RPMI8226 (cell line): Measurements from ENCODE around the gene UBE2L5.

Source experiments
- DNase-seq: peaks from one replicate; pipeline ENCODE4 v3.0.0-alpha.2; 2015

UBE2L5 gene

DNA sequence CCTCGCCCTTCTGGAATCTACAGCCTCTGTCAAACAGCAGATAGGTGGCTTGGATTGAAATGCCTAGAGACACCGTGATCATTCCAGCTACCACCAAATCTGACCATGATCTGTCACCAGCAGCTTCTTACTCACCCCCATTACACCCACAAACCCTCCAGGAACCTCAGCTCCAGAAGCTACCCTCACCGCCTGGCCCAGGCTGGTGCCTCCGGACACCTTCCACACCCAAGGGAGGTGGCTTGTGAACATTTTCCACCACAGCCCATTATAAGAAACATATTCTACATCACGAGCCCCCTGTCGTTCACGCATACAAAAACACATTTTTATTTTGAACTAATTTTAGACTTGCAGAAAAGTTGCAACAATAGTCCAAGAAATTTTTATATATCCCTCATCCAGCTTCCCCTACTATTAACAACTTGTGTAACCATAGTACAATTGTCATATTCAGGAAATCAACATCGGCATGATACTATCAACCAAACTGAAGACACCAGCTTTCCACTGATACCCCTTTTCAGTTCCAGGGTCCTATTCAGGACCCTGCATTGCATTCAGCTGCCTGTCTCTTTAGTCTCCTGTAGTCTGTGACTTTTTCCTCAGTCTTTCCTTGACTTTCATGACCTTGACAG is 15.4 kb upstream of the UBE2L5 start:
- DNase-seq: no peak

DNA sequence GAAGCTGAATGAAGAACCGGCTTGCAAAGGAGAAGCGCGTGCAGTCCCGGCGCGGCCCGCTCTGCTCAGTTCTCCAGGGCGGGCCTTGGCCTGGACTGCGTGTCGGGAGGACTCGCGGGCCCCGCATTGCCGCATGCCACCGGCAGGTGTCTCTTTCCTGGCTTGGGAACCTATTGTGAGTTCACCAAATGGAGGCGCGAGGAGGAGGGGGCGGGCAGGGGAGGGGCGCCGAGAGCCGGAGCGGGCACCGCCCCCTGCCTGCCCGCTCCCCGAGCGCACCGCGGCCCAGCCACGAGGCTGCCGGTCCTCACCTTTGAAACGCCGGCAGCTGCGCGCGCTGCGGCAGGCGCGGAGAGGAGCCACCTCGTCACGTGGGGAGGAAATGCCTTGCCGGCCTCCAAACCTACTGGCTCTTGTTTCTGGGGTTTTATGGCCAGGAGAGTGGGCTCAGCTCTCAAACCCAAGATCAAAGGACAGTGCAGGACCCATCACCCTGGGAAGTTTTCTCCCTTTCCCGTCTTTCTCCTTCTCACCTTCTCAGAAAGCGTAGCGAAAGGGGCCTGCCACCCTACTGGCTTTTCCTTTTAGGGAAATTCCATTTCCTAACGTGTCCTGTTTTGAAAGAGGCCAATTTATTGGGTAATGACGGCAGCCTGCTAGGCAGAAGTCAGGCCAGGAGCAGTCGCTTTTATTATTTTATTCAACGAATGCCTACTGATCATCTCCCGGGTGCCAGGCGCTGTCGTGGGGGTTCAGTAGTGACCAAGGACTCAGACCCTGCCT is 13.8 kb upstream of the UBE2L5 start:
- DNase-seq: peak; percentile 89

DNA sequence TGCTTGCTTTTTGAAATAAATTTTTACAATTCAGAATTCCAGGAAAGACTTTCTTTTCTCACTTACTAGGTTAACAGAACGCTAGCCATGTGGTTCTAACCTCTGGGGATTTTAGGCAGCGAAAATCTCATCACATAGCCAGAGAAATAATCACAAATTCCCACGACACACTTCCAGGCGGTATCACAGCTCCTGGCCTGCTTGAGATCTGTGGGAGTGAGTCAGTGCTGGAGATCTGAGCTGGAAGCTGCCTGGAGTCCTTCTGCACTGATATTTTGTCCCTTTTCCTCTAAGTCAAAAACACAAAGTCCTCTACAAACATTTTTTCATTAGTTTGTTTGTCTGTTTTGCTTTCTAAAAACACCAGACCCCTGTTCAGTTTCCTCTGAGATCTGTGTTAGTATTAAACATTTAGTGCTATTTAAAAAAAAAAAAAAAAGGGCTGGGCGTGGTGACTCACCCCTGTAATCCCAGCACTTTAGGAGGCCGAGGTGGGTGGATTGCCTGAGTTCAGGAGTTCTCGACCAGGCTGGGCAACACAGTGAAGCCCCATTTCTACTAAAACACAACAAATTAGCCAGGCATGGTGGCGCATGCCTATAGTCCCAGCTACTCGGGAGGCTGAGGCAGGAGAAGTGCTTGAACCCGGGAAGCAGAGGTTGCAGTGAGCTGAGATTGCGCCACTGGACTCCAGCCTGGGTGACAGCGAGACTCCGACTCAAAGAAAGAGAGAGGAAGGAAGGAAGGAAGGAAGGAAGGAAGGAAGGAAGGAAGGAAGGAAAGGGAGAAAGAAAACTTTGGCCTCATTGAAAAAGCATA is 12.2 kb upstream of the UBE2L5 start:
- no peak for DNase-seq

- no peak for DNase-seq
Observed at GRCh38 chr13:30410705-30411125, 11.6 kb upstream of the UBE2L5 start.

DNA sequence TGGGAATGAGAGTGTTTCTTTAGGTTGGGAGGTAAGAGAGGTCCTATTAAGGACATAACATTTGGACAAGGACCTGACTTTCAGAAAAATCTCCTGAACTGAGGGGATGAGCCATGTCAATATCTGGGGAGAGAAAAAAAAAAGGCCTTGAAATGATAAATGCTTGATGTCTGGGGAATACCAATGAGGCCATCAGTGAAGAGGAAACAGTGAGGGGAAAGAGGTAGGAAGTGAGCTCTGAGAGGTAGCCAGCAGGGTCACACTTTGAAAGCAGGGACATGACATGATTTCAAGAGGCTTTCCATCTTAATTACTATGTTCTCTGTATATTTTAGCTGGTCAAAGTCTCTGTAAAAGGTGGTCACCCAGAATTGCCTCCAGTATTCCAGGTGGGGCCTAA is 9.9 kb upstream of the UBE2L5 start:
- no peak for DNase-seq

DNA sequence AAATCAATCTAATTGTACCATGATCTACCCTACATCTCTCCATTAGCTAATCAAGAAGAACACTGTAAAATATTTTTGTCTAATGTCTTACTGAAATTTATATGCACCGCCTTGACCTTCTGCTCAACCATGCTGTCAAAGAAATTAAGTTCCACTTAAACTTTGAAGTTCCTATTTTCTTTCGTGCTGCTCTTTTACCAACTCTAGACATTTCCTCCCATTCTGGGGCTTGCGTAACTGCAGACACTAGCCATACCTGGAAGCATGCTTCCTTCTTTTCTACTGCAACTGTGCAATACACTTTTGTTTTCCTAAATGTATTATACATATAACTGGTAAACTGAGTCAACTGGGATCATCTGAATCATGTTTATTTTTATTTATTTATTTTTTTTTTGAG is 8.5 kb upstream of the UBE2L5 start:
- no peak for DNase-seq

DNA sequence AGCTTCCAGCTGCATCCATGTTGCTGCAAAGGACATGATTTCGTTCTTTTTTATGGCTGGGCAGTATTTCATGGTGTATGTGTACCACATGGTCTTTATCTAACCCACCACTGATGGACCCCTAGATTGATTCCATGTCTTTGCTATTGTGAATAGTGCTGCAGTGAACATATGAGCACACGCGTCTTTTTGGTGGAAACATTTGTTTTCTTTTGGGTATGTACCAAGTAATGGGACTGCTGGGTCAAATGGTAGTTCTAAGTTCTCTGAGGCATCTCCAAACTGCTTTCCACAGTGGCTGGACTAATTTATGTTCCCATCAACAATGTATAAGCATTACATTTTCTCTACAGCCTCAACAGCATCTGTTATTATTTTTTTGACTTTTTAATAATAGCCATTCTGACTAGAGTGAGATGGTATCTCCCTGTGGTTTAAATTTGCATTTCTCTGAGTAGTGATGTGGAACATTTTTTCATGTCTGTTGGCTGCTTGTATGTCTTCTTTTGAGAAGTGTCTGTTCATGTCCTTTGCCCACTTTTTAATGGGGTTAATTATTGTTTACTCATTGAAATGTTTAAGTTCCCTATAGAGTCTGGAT is 6.8 kb upstream of the UBE2L5 start:
- no peak for DNase-seq

- DNase-seq: no peak
Observed at GRCh38 chr13:30416471-30416870, 5.8 kb upstream of the UBE2L5 start.

GRCh38 chr13:30418075-30418716 is 4.1 kb upstream of the UBE2L5 start:
- DNase-seq: no peak

GRCh38 chr13:30418717-30419459 is 3.4 kb upstream of the UBE2L5 start:
- DNase-seq: no peak

DNA sequence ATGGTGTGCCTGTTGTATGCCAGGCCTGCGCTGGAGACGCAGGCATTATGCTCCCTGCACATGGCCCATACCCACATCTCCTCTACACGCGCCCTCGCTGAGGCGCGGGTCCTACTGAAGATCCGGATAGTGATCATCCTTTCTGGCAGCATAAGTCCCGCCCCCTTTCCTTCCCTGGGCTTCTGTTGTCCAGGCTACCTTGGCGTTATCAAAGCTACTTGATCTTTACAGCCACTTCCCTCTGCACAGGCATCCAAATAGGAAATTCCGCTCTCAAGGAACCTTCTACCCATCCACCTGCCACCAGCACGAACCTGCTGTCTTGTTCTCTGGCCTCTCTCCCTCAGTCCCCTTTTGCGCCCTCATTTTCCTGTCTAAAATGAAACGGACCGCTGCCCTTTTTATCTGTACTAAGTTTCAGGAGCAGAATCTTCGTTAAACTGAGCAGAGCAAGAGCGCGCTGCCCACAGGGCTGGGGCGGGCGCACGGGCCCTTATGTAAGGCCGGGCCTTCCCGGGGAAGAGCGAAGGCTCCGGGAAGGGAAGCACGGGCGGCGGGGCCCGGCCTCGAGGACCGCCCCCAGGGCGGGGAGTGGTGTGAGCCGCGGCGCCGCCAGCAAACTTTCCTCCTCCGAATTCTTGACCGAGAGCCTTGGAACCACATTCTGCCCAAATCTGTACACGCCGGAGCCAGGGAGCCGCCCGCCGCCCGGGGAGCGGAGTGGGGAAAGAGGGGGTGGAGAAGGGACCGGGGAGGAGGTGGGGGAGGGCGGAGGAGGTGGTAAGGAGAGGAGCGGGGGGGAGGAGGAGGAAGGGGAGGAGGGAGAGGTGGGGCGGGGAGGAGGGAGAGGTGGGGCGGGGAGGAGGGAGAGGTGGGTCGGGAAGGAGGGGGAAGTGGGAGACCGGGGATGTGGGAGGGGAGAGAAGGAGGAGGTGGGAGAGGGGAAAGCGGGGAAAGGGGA is 920 bp upstream of the UBE2L5 start:
- DNase-seq: peak; percentile 53

DNA sequence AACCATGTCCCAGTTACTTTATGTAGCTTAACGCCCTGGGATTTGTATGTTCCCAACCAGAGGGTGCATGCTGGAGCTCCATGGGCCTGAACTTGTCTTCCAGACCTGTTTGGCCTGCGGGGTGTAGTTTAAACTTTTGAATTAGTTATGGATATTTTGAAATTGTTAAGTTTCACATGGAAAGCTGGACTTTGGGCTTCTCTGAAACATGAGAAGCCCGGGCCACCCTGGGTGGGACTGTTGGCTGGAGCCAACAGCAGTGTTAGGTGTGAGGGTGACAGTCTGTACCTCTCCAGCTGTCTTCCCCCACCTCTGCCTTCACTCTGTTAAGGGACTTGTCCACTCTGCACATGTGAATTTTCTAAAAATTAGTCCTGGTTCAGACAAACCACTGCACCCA is 1.6 kb downstream of the UBE2L5 start:
- DNase-seq: no peak

- DNase-seq: no peak
Observed at GRCh38 chr13:30429235-30429634, 6.9 kb downstream of the UBE2L5 start.

GRCh38 chr13:30429721-30430694 is 7.7 kb downstream of the UBE2L5 start:
- no peak for DNase-seq

GRCh38 chr13:30431269-30431940 is 9.1 kb downstream of the UBE2L5 start:
- DNase-seq: peak; percentile 13

- no peak for DNase-seq
Observed at GRCh38 chr13:30435911-30436451, 13.7 kb downstream of the UBE2L5 start.

- no peak for DNase-seq
Observed at GRCh38 chr13:30437177-30437576, 14.9 kb downstream of the UBE2L5 start.

DNA sequence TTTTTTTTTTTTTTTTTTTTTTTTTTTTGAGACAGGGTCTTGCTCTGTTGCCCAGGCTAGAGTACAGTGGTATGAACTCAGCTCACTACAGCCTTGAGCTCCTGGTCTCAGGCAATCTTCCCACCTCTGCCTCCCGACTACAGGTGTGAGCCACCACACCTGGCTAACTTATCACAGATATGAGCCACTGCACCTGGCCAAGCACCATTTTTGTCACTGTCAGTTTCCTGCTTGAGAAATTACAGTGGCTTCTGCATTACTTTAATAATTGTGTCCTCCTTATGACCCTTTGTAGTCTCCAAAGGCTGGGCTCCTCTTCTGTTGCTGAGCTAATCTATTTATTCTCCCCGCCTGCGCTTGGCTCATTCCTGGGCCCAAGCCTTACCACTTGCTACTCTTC is 16.0 kb downstream of the UBE2L5 start:
- DNase-seq: peak; percentile 54
